GM12801 (cell line): ENCODE results near the gene STXBP1.

Experiments
- TF ChIP-seq, protein P1 (sequence below): IDR thresholded peaks from one replicate; pipeline ENCODE4 v1.5.1; 2011; ENCODE audit warnings: control low read depth; ENCODE audit not compliant: insufficient read length; ENCODE audit errors: extremely low read depth

The STXBP1 gene

DNA sequence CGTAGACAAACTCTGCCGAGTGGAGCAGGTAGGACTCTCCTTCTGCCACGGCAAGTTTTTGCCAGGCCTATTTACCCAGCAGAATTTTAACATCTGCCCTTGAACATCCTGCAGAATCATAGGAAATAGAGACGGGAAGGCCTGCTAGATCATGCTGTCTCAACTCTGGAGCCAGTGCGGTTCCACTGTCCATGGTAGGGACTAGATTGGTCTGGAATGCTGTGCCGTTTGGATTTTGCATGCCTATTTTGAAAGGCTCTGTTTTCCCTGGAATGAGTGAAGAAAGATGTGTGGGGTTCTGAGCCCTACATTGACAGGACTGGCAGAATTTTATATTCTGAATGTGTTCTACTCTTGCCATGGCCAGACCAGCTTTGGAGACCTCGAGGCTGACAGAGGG lies 61.2 kb downstream of the STXBP1 start:
- TF ChIP-seq, protein P1, sequence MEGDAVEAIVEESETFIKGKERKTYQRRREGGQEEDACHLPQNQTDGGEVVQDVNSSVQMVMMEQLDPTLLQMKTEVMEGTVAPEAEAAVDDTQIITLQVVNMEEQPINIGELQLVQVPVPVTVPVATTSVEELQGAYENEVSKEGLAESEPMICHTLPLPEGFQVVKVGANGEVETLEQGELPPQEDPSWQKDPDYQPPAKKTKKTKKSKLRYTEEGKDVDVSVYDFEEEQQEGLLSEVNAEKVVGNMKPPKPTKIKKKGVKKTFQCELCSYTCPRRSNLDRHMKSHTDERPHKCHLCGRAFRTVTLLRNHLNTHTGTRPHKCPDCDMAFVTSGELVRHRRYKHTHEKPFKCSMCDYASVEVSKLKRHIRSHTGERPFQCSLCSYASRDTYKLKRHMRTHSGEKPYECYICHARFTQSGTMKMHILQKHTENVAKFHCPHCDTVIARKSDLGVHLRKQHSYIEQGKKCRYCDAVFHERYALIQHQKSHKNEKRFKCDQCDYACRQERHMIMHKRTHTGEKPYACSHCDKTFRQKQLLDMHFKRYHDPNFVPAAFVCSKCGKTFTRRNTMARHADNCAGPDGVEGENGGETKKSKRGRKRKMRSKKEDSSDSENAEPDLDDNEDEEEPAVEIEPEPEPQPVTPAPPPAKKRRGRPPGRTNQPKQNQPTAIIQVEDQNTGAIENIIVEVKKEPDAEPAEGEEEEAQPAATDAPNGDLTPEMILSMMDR, result no peak

DNA sequence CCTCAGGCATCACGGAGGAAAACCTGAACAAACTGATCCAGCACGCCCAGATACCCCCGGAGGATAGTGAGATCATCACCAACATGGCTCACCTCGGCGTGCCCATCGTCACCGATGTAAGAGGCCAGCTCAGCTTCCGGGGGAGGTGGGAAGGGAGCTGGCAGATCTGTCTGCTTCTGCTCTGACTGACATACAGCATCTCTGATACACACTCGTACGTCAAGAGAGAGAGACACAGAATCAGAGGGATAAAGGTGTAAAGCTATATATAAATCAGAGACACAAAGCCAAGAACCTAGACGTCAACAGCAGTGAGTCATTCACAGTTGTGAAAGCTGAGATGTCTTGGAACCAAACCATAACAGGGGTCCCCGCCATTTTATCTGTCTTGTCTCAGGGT lies 64.6 kb downstream of the STXBP1 start:
- TF ChIP-seq, protein P1, result no peak

DNA sequence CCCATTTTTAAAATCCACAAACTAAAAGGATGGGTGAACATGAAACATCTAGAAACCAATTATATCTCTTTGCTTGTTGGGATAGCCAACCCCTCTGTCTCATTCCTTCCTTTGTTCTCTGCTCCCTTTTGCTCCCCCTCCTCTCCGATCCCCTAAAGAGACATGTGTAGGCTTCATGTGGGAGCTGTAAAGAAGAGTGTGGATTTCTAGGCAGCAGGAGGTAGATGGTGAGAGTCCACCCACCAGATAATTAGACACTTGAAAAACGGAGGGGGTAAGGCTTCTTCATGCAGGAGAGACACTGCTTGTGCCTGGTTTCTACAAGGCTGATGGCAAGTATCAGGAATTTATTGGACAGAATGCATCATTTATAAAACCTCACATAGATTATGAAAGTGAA lies 67.4 kb downstream of the STXBP1 start:
- TF ChIP-seq, protein P1, result no peak

DNA sequence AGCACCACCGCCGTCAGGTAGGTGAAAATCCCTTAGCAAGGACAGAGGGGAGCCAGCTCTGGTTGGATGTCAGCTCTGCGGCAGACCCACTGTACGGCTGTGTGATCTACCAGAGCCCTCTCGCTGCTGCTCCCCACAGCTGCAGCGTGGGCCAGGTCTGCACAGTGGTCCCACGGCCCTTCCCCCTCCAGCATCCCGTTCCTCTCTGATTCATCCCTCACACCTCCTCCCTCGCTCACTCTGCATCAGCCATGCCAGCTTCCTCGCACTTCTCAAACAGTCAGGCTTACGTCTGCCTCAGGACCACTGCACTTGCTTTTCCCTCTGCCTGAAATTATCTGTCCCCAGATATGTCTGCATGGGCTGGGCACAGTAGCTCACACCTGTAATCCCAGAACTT lies 68.1 kb downstream of the STXBP1 start:
- TF ChIP-seq, protein P1, result no peak

DNA sequence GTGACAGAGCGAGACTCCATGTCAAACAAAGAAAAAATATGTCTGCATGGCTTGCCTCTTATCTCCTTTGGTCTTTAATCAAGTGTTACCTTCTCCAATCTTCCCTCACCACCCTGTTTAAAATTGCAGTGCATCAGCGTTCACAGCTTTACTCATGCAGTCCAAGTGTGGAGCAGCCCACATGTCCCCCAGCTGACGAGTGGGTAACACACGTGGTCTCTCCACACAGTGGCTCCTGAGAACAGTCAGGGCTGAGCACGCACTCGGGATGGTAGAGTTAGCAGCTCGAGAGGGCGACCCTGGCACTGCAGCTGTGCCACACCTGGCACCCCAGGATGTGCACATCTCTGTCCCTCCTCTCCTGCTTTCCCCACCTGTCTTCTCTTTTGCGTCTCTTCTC lies 68.8 kb downstream of the STXBP1 start:
- TF ChIP-seq, protein P1, result no peak

DNA sequence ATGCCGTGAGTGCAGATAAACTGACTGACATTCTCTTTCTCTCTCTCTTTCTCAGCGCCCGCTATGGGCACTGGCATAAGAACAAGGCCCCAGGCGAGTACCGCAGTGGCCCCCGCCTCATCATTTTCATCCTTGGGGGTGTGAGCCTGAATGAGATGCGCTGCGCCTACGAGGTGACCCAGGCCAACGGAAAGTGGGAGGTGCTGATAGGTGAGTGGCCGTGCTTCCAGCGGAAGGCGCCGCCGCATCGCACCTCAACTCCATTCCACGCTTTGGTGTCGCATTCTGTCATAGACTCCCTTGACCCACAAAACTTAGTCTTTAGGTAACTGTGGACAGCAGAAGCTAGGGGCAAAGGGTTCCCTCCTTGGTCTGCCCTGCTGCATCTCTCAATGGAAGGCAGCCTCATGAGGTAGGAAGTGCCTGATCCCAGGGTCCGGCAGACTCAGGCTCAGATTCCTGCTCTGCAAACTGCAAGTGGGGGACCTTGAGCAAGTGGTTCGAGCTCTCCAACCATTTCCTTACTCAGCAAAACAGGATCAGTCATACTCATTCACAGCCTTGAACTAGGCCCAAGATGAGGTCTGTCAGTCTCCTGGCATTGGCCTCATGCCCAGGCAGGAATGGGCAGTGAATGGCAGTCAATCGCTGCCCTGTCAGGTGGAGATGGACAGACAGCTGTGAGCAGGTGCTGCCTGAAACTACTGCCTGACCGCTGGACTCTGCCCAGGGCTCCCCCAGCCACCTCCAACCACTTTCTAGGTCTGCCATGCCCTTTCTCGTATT lies 70.5 kb downstream of the STXBP1 start:
- TF ChIP-seq, protein P1, result no peak

DNA sequence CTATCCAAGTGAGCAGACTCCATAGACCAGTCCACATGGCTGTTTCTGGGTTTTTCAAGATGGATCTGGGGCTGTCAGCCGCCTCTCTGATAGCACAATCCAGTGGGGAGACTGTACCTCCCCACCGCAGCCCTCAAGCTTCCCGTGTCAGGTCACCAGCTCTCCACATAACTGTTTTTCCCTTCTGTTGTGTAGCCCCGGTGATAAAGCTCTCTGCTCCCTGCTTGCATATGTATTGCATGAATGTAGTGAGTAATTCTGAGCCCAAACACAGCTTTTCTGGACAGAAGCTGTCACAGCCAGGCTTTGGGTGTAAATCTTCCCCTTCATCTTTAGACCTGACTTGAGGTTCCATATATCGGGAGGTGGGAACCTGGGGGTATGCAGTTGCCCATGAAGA lies 71.6 kb downstream of the STXBP1 start:
- TF ChIP-seq, protein P1, result no peak
